Left colon (tissue), 2 donors: ENCODE data around the gene EEF1A1. TPM values are rescaled to one million over a fixed set of nuclear protein-coding genes. Genes with fewer than 3 reads are reported as not detected.
"Not testable (repeated sequence)": the region's sequence is repeated elsewhere in the genome, so short reads cannot be mapped to it uniquely, and the experiment has no call there.

Experiments used
- ATAC-seq: fragments of 200-7000 bp; cut with Tn5 transposase; one replicate; pipeline ENCODE4 v1.9.1; 2020; ENCODE audit warnings: mild to moderate bottlenecking, moderate library complexity
- DNase-seq, 2 donors: peaks; one replicate each; pipeline ENCODE4 v3.0.0-alpha.2; 2020
- intact Hi-C, 2 donors: fragments of 100-400 bp; cut with DNase I in 1 of 2; cut with micrococcal nuclease in 1 of 2; formaldehyde crosslinking; loops; one replicate each; pipeline versions ENCODE4 v1.11.2 to v1.14.0; 2022; cut with DNase I, micrococcal nuclease
- total RNA-seq, 2 donors: library from RNA; stranded (reverse); fragmentation: NEBNext Ultra II Directional; extraction: Animal tissue kit (Norgen Biotek cat#: 25700); gene quantifications; one replicate each; pipeline ENCODE4 v1.2.1, GENCODE V29; 2021
- donor health status: DM: no; HTN: no; CAD: no.
- donor health status: DM: yes; HTN: yes; CAD: no.

The EEF1A1 gene
- total RNA-seq, 2 donors from 2014 or later = 6,801 to 8,079 TPM

DNA sequence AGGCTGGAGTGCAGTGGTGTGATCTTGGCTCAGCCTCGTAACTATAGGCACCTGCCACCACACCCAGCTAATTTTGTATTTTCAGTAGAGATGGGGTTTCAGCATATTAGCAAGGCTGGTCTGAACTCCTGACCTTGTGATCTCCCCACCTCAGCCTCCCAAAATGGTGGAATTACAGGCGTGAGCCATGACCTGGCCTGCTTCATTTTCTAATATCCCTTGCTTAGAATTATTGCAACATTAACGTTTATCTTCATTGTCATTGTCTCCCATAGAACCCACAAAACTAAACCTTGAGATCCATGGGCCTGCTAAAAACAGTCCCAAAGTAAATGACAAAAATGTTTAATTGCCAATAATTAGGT lies 6.1 kb downstream of the EEF1A1 start:
- ATAC-seq (peak; percentile 5), DNase-seq (no peak)
- intact Hi-C loops = loop anchor here (2.0 to 10.0 kb wide), 3 partner anchors 68 to 100 kb away; no protein-coding TSS in a partner anchor

DNA sequence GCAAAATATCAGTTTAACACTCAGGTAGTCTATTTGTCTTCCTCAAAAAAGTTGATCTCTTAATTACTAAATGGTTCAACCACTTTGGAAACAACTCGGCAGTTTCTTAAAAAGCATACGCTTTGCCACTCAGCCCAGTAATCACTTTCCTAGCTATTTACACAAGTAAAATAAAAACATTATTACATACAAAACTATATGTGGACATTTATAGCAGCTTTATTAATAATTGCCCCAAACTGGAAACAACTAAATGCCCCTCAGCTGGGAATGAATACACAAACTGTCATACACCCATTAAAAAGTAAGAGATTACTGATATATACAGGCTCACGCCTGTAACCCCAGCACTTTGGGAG lies 7.4 kb downstream of the EEF1A1 start:
- intact Hi-C loops = loop anchor here in 1 of 2 donors (10.0 kb wide), 1 partner anchor 101 kb away; no protein-coding TSS in a partner anchor
- no peak for ATAC-seq
- DNase-seq = no peak

- intact Hi-C loops = loop anchor here in 1 of 2 donors (10.0 kb wide), 1 partner anchor 103 kb away; no protein-coding TSS in a partner anchor
- DNase-seq (no peak), ATAC-seq (no peak)
Measured at GRCh38 chr6:73511796-73512195, 9.0 kb downstream of the EEF1A1 start.

- intact Hi-C loops = loop anchor here in 1 of 2 donors (10.0 kb wide), 1 partner anchor 105 kb away; no protein-coding TSS in a partner anchor
- ATAC-seq = no peak
- no peak for DNase-seq
Measured at GRCh38 chr6:73509851-73510250, 11.0 kb downstream of the EEF1A1 start.

- ATAC-seq (no peak), DNase-seq (no peak)
- intact Hi-C loops = no loop called here
Measured at GRCh38 chr6:73508776-73509175, 12.1 kb downstream of the EEF1A1 start.

- DNase-seq (no peak), ATAC-seq (no peak)
- intact Hi-C loops = no loop called here
Measured at GRCh38 chr6:73506246-73506645, 14.6 kb downstream of the EEF1A1 start.

GRCh38 chr6:73505705-73506104 lies 15.1 kb downstream of the EEF1A1 start:
- intact Hi-C loops, DNase-seq, ATAC-seq: not testable (repeated sequence)

DNA sequence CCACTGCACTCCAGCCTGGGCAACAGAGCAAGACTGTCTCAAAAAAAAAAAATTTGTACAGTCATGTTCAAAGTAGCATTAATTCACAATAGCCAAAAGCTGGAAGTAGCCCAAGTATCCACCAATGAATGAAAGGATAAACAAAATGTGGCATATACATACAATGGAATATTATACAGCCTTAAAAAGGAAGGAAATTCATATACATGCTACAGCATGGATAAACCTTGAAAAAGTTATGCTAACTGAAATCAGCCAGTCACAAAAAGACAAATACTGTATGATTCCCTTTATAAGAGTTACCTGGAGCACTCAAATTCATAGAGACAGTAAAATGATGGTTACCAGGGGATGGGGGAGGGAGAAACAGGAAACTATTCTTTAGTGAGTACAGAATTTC lies 15.7 kb downstream of the EEF1A1 start:
- DNase-seq (no peak), ATAC-seq (no peak)
- intact Hi-C loops = no loop called here

- intact Hi-C loops = no loop called here
- DNase-seq = no peak
- ATAC-seq = no peak
Measured at GRCh38 chr6:73504160-73504559, 16.7 kb downstream of the EEF1A1 start.

DNA sequence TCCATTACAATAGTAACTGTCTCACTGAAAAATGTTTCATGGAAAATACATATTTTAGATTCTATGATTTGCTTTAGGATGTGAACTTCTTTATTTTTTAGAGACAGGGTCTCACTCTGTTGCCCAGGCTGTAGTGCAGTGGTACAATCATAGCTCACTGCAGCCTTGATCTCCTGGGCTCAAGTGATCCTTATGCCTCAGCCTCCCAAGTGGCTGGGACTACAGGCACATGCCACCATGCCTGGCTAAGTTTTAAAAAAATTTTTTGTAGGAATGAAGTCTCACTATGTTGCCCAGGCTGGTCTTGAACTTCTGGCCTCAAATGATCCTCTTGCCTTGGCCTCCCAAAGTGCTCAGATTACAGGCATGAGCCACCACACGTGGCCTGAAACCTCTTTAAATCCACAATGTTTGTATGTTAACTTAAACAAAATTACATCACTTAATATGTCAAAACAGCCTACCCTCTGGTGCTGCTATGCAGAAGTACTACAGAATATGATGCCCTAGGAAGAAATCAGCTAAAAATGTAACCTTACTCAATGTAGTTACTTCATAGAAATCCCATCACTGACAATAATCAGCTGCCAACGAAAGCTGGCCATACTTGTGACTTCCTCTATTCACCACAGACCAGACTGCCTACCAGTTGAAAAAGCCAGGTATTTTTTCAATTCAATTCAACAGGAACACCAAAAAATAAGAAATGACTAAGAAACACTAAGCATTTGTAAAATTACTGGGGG lies 17.6 kb downstream of the EEF1A1 start:
- intact Hi-C loops = no loop called here
- ATAC-seq (no peak), DNase-seq (no peak)

DNA sequence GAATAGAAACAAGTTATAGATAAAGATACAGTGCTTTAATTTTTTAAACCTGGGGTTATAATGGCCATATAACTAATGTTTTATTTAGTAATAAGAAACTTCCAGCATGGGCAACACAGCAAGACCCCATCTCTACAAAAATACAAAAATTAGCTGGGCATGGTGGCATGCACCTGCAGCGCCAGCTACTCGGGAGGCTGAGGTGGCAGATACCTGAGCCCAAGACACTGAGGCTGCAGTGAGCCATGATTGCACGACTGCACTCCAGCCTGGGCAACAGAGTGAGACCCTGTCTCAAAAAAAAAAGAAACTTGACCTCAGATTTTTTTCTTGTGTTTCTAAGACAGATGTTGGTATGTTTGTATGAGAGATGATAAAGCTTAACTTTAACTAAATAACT lies 22.9 kb downstream of the EEF1A1 start:
- ATAC-seq = no peak
- DNase-seq = no peak
- intact Hi-C loops = no loop called here

DNA sequence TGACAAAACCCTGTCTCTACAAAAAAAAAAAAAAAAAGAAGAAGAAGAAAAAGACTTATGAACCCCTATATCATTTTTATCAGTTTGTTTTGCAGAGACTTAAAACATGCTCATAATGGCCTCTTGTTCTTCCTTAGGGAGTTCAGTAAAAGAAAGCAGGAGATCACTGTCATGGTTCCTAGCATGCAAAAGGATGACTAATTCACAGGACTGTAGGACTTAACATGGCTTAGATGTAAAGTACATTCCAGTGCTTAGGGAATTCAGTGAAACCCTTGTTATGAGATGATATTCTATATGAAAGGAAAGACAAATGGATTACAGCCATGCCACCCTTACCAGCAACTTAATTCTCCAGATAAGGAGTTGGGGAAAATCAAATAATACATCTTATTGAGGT lies 29.5 kb downstream of the EEF1A1 start:
- DNase-seq (no peak), ATAC-seq (no peak)
- intact Hi-C loops = no loop called here

- DNase-seq (no peak), ATAC-seq (no peak)
- intact Hi-C loops = no loop called here
Measured at GRCh38 chr6:73487473-73487872, 33.4 kb downstream of the EEF1A1 start.

- ATAC-seq = no peak
- no peak for DNase-seq
- intact Hi-C loops = no loop called here
Measured at GRCh38 chr6:73484438-73484837, 36.4 kb downstream of the EEF1A1 start.

DNA sequence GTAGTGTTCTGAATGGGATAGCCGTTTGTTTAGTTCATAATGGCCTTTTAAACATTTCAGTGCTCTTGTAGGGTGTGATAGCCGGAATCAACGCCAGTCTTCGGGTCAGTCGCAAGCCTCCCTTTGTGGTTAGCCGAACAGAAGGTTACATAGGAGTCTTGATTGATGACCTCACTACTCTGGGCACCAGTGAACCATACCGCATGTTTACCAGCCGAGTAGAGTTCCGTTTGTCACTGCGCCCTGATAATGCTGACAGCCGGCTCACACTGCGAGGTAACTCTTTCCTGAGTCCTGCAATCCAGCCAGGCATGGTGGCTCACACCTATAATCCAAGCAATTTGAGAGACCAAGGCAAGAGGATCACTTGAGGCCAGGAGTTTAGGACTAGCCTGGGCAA lies 38.9 kb downstream of the EEF1A1 start:
- intact Hi-C loops = no loop called here
- no peak for ATAC-seq
- DNase-seq = no peak

- DNase-seq (no peak), ATAC-seq (no peak)
- intact Hi-C loops = no loop called here
Measured at GRCh38 chr6:73477407-73477806, 43.4 kb downstream of the EEF1A1 start.

- intact Hi-C loops = no loop called here
- DNase-seq = no peak
- ATAC-seq = no peak
Measured at GRCh38 chr6:73476723-73477122, 44.1 kb downstream of the EEF1A1 start.

- DNase-seq (no peak), ATAC-seq (no peak)
- intact Hi-C loops = no loop called here
Measured at GRCh38 chr6:73471686-73472290, 49.0 kb downstream of the EEF1A1 start.
